ENCODE data around the gene HSPA12B.

HSPA12B gene

DNA sequence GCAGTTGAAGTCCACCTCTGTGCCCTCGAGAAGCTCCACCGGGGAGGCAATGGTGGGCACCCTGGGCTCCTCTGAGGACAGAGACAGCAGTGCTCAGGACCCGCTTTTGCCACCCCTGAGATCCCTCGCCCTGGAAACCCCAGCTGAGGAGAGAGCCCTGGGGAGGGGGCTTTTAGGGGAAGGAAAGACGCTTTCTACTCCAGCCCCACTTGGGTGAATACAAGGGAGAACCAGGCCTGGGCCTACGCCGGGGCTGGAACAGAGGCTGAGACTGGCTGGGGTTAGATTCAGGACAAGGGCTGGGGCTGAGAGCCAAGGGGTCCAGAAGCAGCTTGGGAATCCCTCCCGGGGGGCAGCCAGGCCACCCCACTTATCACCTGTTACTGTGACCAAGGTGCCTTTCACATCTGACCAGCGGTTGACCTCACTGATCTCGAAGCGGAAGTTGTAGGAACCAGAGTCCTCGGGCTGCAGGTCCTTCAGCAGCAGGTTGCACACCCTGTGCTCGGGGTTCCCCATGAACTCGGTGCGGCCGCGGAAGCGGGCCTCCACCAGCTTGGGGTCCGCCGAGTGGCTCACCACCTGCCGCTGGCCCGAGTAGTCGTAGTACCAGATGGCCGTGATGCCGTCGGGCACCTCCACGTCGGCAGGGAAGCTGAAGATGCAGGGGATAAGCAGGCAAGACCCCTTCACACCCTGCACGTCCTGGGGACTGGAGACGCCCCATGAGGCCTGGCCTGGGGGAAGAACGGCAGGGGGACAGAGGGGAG lies 26.3 kb upstream of the HSPA12B start:
- DNase-seq: no peak

DNA sequence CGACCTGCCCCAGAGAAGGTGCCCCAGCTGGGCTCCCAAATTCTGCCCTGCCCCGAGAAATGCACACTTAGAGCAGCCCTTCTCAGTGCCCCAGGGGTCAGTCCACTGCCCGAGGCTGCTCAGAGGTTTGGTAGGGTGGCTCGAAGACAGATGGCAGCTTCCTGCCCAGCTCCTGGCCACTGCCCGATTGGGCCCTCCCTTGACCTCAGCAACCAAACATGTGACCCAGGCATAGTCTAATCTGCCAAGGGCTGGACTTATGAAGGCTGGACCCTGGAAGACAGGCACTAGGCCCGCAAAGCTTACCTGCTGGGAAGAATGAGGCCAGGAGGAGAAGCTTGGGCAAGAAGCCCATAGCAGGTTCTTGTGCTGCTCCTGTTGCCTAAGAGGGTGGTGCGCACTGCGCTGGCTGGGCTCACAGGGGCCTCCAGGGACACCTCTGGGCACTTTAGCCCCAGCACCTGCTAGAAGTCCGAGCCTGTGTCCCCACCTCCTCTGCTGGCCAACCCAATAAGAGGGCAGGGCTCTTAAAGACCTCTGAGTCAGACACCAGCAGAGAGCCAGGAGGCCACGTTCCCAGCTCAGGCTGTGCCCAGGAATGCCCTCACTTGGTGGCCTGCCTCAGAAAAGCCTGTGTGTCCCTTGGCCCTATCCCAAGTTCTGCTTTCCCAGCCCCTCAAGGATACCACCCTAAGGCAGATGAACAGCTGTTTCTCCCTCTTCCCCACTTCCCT lies 25.5 kb upstream of the HSPA12B start:
- no peak for DNase-seq

DNA sequence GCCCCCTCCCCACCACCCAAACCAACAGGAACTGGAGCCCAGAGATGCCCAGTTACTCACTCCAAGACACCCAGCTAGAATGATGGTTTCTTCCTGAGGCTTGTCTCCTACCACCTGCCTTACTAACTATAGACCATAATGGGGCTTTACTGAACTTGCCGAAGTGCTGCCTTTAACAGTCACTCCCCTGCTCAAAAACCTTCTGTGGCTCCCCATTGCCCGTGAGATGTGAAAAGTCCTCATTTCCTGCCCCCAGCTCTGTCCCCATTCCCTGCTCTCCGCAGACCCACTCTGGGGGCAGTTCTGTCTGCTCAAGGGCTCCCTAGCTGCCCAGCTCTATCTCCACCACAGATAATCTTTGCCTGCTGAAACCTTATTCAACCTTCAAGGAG lies 25.0 kb upstream of the HSPA12B start:
- no peak for DNase-seq

DNA sequence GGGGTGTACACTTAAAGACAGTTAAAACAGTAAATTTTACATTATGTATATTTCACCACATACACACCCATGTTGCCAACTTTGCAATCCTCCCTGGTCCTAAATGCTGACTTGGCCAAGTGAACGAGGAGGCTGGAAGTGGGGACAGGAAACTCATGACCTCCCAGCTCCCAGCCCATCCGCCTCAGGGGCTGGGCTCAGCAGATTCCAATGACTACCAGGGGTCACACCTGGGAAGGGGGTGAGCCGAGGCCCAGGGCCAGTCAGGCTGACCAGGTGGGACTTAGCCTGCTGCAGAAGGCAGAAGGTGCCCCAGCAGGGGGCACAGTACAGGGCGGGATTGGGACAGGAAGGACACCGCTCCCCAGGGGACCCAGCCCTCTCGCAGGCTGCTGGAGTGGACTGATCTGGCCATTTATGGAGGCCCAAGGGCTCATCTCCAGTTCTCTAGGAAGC lies 22.4 kb upstream of the HSPA12B start:
- peak; percentile 44 for DNase-seq

DNA sequence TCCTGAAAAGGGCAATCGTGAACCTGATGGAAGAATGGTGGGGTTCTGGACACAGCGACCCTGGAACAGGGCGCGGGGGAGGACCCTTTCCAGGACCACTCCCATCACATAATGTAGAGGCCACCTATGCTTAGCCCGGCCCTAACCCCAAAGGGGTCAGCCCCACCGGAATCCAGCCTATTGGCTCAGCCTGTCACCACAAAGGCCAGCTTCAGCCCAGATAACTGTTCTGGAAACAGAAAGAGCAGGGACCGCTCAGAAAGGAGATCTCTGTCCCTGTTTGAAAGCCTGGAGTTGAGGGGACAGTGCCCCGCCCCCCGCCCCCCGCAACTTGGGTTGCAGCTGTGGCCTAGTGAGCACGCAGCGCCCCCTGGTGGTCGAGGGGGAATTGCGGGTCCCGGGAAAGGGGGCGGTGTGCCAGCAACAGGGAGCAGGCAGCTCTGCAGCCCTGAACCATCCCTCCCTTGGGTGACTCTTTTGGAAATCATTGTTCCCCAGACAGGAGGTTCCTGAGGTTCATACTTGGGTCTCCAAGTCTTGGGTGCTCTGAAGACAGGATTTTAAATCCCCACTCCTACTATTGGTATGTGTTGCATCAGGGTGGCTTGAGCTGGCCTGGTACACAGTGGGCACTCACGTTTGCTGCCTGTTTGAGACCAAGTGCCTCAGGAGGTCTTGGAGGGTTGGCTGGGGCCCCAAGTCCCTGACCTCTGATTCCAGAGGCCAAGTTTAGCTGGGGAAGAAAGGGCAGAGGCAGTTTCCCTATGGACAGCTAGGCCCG lies 21.6 kb upstream of the HSPA12B start:
- peak; percentile 76 for DNase-seq

DNA sequence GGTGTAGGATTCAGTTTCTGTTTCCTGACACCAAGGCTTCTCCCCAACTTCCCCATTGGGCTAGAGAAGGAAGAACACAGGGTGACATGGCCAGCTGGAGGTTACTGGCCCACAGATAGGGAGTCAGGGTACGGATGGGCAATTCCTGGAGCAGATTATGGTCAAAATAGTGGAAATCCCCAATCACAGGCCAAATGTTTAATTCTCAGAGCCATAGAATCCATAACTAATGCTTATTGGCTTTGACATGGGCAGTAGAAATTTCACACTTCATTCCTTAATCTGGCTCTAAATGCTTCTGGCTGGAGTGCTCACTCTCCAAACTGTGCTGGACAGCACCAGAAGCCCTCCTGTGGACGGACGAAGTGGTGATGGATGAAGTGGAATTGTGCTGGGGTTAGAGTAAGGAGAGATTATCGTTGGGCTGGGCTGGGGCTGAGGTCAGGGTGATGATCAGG lies 21.0 kb upstream of the HSPA12B start:
- no peak for DNase-seq

DNA sequence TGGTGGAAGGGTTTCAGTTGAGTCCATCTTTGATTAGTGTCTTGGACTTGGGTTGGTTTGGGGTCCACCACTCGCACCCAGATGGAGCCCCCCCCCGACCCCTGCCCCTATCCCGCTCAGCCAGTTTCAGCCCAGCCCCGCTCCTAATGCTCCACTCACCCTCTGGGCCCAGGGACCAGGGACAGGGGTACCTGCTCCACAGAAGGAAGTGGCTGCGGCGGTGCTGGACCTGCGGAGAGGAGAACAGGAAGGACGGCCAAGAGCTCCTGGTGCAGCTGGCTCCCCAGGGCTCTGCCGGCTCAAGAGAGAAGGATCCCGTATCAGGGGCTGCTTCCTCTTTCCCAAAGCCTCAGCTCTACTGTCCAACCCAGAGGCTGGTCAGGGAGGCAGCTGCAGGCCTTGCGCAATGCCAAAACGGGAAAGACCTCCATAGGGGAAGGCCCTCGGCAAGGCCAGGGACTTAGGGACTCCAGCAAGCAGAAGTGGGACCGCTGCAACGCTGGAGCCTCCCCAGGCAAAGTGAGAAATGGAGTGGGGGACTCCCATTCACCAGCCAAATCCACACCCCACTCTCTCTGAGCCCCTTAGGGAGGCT lies 20.1 kb upstream of the HSPA12B start, which contains the start of gene SIGLEC1:
SIGLEC1 (minus strand) TSS at position 322 of the 595 bp plus-strand sequence. CDS start 5,472 bp downstream, outside the sequence.
- DNase-seq: no peak

DNA sequence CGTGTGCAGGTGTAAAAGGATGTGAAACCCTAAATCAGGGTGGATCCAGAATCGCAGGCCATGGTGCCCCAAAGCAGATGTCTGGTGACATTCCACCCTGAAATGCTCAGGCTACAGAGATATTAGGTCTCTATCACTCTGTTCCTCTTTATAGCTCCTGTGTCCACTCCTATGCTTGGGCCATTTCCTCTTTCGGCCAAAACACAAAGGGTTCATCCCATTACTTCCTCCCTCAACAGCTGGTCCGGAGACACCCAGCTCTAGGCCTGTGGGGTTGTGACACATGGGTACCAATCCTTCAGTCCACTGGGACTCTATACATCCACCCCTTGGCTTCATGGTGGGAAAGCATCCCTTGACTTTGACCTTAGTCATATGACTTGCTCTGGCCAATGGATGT lies 18.4 kb upstream of the HSPA12B start:
- peak; percentile 84 for DNase-seq

DNA sequence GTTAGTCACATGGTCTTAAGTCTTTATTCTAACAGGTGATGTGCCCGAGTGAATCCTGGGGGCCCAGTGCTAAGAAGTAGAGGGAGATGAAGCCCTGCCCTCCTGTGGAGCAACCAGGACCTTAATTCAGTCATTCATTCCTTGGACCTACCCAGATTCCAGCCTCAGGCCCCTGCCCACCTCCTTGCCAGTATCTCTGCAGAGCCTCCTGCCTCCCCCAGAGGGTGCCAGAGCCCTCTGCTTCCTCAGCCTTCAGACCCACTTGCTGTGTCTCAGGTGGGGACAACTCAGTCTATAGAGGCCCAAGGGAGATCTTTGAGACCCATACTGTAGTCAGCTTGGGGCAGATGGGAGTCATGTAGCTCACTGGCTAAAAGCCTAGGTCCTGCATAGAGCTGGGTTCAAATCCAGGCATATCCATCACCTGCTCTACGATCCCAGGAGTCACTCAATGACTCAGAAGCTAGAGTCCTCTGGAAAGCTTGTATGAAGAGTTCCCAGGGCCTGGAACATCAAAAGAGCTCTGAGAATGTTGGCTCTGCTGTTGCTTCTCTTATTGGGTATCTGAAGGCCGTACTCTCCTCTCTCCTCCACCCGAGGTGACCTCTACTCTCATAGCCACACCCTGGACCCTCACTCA lies 16.2 kb upstream of the HSPA12B start:
- DNase-seq: peak; percentile 67

DNA sequence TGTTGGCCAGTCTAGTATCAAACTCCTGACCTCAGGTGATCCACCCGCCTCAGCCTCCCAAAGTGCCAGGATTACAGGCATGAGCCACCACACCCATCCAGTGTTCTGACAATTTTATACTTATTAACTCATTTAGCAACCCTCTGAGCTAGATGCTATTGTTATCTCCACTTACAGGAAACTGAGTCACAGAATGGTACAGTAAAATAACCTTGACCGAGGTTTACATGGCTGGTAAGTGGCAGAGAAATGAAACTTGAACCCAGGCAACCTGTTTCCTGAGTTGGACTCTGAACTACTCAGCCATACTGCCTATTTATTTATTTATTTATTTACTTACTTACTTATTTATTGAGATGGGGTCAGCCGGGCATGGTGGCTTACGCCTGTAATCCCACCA lies 13.4 kb upstream of the HSPA12B start:
- DNase-seq: no peak

DNA sequence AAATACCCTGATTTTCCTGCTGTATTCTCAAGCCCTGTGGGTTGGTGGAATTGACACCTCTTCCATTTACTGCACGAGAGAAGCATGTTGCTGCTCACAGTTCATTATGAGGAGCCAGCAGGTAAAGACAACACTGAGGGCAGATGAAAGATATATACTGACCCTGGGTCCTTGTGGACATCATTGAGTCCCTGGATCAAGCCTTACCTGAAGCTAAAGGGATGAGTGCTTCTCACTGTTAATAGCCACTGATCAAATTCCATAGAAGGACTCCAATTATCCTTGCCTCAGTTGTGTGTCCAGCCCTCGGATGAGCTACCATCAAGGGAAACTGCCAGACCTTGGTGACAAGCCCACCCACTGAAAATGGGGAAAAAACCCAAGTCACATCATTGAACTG lies 12.4 kb upstream of the HSPA12B start:
- DNase-seq: peak; percentile 54

DNA sequence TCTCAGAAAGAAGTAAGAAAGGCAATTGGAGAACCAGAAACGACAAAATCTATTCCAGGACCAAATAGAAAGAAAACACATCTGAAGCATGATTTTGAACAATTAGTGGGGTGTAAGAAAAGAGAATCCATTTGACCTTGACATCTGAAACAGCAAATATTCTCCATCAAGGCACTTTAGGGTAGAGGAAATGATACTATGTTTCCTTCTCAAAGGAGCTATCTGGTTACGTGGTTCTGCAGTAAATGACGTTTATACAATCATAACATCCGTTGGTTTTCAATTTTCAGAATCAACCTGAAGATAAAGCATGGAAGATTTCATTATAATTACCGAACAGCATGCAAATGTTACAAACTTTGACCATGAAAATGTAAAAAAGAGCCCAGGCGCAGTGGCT lies 11.9 kb upstream of the HSPA12B start:
- DNase-seq: no peak

DNA sequence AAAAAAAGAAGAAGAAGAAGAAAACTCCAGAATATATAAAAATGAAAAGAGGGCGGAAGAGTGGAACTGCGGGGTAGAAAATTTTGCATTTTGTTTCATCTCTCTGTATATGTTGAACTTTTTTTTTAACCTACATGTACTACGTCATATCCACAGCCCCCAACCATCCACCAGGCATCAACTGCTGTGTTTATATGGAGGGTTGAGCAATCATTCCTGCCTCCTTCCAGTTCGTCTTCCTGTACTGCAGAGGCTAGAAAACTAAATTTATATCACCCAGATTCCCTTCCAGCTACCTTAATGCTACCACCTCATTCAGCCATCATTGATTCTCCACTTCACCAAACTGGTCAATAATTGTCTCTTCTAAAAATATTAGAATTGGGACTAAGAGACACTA lies 10.6 kb upstream of the HSPA12B start:
- no peak for DNase-seq

DNA sequence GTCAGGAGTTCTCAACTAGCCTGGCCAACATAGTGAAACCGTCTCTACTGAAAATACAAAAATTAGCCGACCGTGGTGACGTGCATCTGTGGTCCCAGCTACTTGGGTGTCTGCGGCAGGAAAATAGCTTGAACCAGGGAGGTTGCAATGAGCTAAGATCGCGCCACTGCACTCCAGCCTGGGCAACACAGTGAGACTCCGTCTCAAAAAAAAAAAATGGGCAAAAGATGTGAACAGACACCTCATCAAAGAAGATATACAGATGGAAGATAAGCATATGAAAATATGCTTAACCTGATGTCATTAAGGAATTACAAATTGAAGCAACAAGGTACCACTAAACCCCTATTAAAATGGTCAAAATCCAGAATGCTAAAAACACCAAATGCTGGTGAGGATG lies 9.2 kb upstream of the HSPA12B start:
- no peak for DNase-seq

DNA sequence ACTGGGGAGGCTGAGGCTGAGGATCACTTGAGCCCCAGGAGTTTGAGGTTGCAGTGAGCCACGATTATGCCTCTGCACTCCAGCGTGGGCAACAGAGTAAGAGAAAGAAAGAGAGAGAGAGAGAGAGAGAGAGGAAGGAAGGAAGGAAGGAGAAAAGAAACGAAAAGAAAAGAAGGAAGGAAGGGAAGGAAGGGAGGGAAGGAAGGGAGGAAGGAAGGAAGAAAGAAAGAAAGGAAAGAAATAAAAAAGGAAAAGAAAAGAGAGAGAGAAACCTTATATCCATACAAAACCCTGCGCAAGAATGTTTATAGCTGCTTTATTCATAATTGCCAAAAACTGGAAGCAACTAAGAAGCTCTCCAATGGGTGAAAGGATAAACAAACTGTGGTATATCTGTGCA lies 8.1 kb upstream of the HSPA12B start:
- DNase-seq: no peak

DNA sequence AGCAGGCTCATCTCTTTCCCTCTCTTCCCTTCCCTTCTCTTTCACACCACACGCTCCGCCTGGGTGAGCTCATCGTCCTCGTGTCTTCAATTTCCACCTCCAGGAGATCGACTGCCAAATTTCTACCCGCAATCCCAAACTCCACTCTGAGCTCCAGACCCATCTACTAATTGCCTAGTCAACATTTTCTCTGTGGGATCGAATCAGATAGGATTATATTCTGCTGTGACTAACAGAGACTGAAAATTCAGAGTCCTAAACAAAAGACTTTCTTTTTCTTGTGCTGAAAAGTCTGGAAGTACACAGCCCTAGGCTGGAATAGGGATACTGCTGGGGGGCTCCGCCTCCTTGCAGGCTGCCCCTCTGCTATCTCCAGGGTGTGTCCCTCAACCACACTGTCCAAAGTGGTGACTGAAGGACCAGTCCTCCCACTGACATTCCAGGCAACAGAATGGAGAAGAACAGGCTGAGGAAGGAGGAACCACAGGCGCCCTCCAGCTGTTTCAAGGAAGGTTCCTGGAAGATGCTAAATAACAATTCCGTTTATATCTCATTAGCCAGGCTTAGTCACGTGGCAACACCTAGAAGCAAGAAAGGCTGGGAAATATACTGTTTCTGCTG lies 5.0 kb upstream of the HSPA12B start:
- DNase-seq: no peak

DNA sequence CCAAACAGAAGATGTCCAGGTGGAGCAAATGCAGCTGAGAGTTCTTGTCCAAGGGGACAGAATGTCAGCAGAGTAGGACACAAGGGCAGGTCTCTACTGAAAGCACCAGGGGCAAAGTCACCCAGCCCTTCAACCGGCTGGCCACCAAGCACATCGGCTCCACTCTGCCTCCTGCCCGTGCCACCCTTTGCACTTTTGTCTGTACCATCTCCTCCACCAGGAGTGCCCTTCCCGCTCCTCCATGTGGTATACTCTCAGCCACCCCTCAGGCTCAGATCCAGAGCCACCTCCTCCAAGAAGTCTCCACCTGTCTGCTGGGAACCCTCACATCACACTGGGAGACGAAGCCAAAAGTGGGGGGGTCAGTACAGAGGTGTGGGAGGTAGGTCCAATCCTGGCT lies 4.1 kb upstream of the HSPA12B start:
- no peak for DNase-seq

DNA sequence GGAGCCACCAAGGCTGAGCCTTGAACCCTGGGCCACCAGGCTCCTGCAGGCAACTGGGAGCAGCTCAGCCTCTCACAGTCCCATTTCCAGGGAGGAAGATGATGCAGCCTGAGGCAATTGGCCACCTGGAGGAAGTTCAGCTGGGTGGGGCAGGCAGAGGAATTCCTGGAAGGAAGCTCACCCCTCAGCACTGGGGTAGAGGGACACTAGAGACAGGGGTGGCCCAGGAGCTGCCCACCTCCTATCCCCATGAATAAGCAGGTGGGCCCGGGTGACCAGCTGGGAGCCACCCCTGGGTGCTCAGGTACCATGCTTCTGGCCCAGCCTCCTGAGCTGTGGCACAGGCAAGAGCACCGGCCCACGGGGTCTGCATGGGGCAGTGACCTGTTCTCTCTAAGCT lies 3.6 kb upstream of the HSPA12B start:
- no peak for DNase-seq

DNA sequence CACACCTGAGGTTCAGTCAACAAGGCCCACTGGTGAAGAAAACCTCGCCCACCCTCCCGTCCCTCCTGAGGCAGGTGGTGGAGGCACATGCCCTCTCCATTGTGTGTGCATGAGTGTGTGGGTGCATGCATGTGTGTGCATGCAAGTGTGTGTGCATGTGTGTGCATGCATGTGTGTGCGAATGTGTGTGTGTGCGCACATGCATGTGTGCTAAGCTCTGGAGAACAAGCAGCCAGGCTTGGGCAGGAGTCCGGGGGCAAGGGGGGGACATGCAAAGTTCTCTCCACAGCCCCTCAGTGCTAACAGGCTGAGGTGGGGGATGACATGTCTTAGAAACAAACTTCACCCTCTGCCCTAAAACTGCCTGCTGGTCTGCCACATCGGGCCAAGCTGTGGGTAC lies 3.1 kb upstream of the HSPA12B start:
- no peak for DNase-seq

DNA sequence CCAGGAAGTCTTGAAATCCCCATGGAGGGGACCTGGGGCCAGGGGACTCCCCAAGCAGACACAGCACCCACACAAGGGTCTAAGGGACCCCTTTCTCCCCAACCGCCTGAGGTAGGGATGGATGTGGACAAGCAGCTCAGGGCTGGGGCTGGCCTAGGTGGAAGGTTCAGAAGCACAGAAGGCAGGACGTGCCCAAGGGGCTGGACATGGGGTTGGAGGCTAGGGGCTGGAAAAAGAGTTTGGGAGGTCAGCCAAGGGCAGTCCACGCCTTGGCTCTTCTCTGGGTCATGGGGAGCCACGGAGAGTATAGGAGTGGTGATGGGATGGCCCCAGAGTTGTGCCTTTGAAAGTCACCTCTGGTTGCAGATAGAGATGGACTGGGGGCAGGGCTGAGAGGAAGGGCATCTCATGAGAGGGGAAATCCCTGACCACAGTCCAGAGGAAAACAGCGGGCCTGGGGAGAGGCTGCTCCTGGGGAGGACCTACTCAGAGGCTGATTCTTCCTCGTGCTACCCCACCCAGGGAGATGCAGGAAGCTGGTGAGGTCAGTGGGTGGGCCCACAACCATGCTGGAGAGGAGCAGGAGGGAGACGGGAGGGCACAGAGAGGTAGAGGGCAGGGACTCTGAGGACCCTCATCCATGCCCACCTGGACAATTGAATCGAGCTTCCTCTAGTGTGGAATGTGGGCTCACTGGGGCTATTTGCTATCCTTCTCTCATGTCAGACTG lies 2.5 kb upstream of the HSPA12B start:
- no peak for DNase-seq

Measured in RPMI8226 (cell line).